Right atrium auricular region (tissue), 2 donors: Measurements from ENCODE around the gene CRIM1. TPM values are rescaled to one million over a fixed set of nuclear protein-coding genes. Genes with fewer than 3 reads are reported as not detected.

Experiments
- DNase-seq: peaks from one replicate; pipeline ENCODE4 v3.0.0-alpha.2; 2019; ENCODE audit warnings: low spot score
- H3K27ac ChIP-seq, 2 donors: fragments of 200-600 bp; sonication (generic); 1 replicate in 1 of 2; 2 replicates in 1 of 2; pipeline ENCODE4 v1.5.1; 2016 to 2019
- H3K27me3 ChIP-seq, 2 donors: fragments of 200-600 bp; sonication (generic); one replicate each; pipeline versions ENCODE4 v1.5.1 to v1.6.0; 2017 to 2019
- H3K36me3 ChIP-seq: fragments of 200-600 bp; sonication (generic); one replicate; pipeline ENCODE4 v1.5.1; 2016
- H3K4me1 ChIP-seq, 2 donors: fragments of 200-600 bp; sonication (generic); one replicate each; pipeline versions ENCODE4 v1.5.1 to v1.6.0; 2017 to 2019
- H3K4me3 ChIP-seq, 2 donors: fragments of 200-600 bp; sonication (generic); 1 replicate in 1 of 2; 2 replicates in 1 of 2; pipeline ENCODE4 v1.5.1; 2017 to 2019; ENCODE audit warnings: mild to moderate bottlenecking in 1 of 2, moderate library complexity in 1 of 2
- H3K9me3 ChIP-seq, 2 donors: fragments of 200-600 bp; sonication (generic); one replicate each; pipeline ENCODE4 v1.5.1; 2019
- total RNA-seq, 2 donors: library from RNA; depleted of rRNA; stranded (reverse); fragments of >200 nt; gene quantifications; one replicate each; pipeline ENCODE4 v1.1.0, GENCODE V29; 2016
- TF ChIP-seq, protein P1 (sequence below), 2 donors: fragments of 200-600 bp; sonication (generic); IDR thresholded peaks; one replicate each; pipeline ENCODE4 v1.5.1; 2019; ENCODE audit warnings: antibody characterized with exemption in 2 of 2

CRIM1 gene
- total RNA-seq, 2 donors from 2014 or later, result 49.1 to 71.3 TPM

GRCh38 chr2:36409935-36410334 is 54.4 kb downstream of the CRIM1 start:
- Histone ChIP-seq H3K9me3 (no peaks in the 10 kb centered on the region), H3K36me3 (no peaks in the 10 kb centered on the region), H3K27ac (peak overlapping the region in 1 of 2 donors; percentile 29), H3K27me3 (no peaks in the 10 kb centered on the region), H3K4me1 (peaks cover 0 to 76% of the 10 kb centered on the region in 2 donors), H3K4me3 (no peak overlapping the region)
- no peak for DNase-seq
- TF ChIP-seq, protein P1, sequence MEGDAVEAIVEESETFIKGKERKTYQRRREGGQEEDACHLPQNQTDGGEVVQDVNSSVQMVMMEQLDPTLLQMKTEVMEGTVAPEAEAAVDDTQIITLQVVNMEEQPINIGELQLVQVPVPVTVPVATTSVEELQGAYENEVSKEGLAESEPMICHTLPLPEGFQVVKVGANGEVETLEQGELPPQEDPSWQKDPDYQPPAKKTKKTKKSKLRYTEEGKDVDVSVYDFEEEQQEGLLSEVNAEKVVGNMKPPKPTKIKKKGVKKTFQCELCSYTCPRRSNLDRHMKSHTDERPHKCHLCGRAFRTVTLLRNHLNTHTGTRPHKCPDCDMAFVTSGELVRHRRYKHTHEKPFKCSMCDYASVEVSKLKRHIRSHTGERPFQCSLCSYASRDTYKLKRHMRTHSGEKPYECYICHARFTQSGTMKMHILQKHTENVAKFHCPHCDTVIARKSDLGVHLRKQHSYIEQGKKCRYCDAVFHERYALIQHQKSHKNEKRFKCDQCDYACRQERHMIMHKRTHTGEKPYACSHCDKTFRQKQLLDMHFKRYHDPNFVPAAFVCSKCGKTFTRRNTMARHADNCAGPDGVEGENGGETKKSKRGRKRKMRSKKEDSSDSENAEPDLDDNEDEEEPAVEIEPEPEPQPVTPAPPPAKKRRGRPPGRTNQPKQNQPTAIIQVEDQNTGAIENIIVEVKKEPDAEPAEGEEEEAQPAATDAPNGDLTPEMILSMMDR (IDR thresholded peaks at IDR 0.05), result no peak

DNA sequence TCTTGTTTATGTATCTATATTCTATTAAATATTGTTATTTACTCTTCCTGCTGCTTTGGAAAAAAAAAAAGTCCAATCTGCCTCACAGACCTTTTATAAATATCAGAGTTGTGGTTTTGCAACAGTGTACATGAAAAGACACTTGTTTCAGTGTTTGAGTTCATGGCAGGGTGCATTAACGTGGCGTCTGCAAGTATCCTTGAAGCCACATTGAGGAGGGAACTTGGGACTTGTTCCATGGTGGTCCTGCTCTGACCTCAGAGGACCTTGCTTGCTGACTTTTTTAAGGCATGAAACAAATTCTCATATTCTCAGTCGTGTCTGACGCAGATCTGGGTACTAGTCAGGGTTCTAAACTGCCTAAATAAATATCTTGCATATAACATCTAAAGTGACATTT is 55.1 kb downstream of the CRIM1 start:
- no peak for DNase-seq
- Histone ChIP-seq H3K27ac (peak overlapping the region; percentile 4 to 29), H3K9me3 (no peaks in the 10 kb centered on the region), H3K4me1 (peaks cover 0 to 76% of the 10 kb centered on the region in 2 donors), H3K36me3 (no peaks in the 10 kb centered on the region), H3K4me3 (no peak overlapping the region), H3K27me3 (no peaks in the 10 kb centered on the region)
- TF ChIP-seq, protein P1 (IDR thresholded peaks at IDR 0.05), result no peak

GRCh38 chr2:36411962-36412444 is 56.4 kb downstream of the CRIM1 start:
- H3K9me3 ChIP-seq, result no peaks in the 10 kb centered on the region
- H3K4me3 ChIP-seq, result no peak overlapping the region
- H3K4me1 ChIP-seq, result peaks cover 0 to 82% of the 10 kb centered on the region in 2 donors
- H3K27ac ChIP-seq, result peak overlapping the region; percentile 44 to 50
- H3K27me3 ChIP-seq, result no peaks in the 10 kb centered on the region
- no peak for DNase-seq
- TF ChIP-seq, protein P1 (IDR thresholded peaks at IDR 0.05), result no peak
- H3K36me3 ChIP-seq, result no peaks in the 10 kb centered on the region

DNA sequence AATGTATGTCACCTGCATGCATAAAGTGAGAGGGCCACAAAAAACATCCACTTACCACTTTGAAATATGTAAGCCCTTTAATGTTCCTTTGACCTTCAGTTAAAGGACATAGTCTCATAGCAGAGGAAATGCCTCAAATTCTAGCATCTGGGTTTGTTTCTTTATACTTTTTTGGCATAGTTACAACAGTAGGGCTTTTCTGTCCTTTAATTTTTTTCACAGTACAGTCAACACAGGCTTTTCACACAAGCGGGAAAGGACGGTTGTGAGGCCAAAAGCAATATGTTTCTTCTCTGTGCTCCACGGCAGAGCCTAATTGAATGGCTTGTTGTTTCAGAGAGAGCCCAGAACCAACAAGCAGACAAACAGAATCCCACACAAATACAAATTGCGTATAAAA is 57.6 kb downstream of the CRIM1 start:
- Histone ChIP-seq H3K36me3 (no peaks in the 10 kb centered on the region), H3K4me1 (peaks cover 0 to 76% of the 10 kb centered on the region in 2 donors), H3K27me3 (no peaks in the 10 kb centered on the region), H3K4me3 (no peak overlapping the region), H3K9me3 (no peaks in the 10 kb centered on the region), H3K27ac (peak overlapping the region in 1 of 2 donors; percentile 44)
- TF ChIP-seq, protein P1 (IDR thresholded peaks at IDR 0.05), result no peak
- no peak for DNase-seq

DNA sequence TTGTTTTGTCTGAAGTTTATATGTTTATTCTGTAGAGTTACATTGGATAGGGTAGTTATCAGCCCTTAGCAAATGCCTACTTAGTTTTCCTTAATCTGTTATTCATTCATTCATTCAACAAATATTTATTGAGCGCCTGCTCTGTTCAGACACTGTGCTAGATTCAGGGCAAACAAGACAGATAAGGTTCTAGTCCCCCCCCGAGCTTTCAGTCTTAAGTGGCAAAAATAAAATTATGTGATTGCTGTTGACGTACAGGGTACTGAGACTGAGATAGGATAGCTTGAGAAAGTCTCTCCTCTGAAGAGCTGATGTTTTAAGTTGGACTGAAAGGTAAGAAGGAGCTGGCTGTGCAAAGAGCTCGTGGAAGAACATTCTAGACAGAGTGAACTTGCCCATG is 58.7 kb downstream of the CRIM1 start:
- H3K27ac ChIP-seq, result no peak overlapping the region
- H3K4me1 ChIP-seq, result peaks cover 0 to 67% of the 10 kb centered on the region in 2 donors

More for the DNA sequence above, 58.7 kb downstream of the CRIM1 start:
- DNase-seq, result no peak
- TF ChIP-seq, protein P1 (IDR thresholded peaks at IDR 0.05), result no peak
- Histone ChIP-seq H3K4me3 (no peak overlapping the region), H3K36me3 (no peaks in the 10 kb centered on the region), H3K9me3 (no peaks in the 10 kb centered on the region), H3K27me3 (no peaks in the 10 kb centered on the region)
